ENCODE measurements around the gene ARFRP1.

The ARFRP1 gene

DNA sequence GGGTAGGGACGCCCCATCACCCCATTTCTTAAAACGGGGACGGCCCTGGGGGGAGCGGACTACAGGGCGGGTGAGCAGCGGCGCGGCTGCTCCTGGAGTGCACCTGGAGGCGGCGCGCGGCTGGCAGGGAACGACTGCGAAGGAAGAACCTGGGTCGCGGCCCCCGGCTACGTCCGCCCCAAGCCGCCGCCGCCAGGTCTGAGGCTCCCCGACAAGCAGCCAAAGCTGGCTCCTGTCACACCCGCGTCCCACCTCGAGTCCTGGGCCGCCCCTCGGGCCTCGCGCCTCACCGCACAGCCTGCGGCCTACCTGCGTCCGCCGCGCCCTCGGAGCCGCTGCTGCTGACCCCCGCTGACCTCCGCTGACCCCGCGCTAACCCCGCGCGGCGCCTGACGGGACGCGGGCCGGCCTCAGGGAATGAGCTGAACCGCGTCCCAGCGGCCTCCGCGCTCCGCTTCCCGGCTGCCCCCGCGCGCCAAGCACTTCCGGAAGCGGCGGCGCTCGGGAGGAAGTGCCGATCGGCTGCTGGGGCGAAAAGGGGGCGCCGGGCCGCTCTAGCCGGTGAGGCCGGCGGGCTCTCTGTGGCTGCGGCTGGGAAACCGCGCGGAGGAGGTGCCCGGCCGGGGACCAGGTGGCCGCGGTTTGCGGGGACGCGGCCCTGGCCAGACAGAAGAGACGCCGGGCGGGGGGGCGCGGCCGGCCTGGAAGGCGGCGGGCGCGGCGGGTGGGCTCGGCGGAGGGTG is at the start of gene ARFRP1, which contains the start of gene ZGPAT:
TSS of gene ARFRP1 (minus strand) at position 419 of the 743 bp plus-strand sequence. CDS start 885 bp downstream, outside the sequence.
TSS of gene ZGPAT (plus strand) at position 482 of the 743 bp plus-strand sequence. CDS start 542 bp downstream, outside the sequence.
- TF ChIP-seq, protein P1, sequence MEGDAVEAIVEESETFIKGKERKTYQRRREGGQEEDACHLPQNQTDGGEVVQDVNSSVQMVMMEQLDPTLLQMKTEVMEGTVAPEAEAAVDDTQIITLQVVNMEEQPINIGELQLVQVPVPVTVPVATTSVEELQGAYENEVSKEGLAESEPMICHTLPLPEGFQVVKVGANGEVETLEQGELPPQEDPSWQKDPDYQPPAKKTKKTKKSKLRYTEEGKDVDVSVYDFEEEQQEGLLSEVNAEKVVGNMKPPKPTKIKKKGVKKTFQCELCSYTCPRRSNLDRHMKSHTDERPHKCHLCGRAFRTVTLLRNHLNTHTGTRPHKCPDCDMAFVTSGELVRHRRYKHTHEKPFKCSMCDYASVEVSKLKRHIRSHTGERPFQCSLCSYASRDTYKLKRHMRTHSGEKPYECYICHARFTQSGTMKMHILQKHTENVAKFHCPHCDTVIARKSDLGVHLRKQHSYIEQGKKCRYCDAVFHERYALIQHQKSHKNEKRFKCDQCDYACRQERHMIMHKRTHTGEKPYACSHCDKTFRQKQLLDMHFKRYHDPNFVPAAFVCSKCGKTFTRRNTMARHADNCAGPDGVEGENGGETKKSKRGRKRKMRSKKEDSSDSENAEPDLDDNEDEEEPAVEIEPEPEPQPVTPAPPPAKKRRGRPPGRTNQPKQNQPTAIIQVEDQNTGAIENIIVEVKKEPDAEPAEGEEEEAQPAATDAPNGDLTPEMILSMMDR (IDR thresholded peaks at IDR 0.05): no peak
- TF ChIP-seq ZFX (IDR thresholded peaks at IDR 0.05; ENCODE audit: borderline replicate concordance): peak; percentile 98
- H3K27ac ChIP-seq: peak within 1 kb of the TSS; percentile 88

- TF ChIP-seq ZFX (IDR thresholded peaks at IDR 0.05; ENCODE audit: borderline replicate concordance): no peak
- TF ChIP-seq, protein P1 (IDR thresholded peaks at IDR 0.05): no peak
Measured at GRCh38 chr20:63756648-63756991, 48.8 kb upstream of the ARFRP1 start.

GRCh38 chr20:63755933-63756647 is 48.3 kb upstream of the ARFRP1 start:
- no peak overlapping the region for H3K27ac ChIP-seq
- TF ChIP-seq, protein P1 (IDR thresholded peaks at IDR 0.05): no peak
- no peak for TF ChIP-seq ZFX (IDR thresholded peaks at IDR 0.05; ENCODE audit: borderline replicate concordance)

More at GRCh38 chr20:63756648-63756991, 48.8 kb upstream of the ARFRP1 start:
- no peak overlapping the region for H3K27ac ChIP-seq

GRCh38 chr20:63754008-63754407 is 46.2 kb upstream of the ARFRP1 start:
- no peak overlapping the region for H3K27ac ChIP-seq
- TF ChIP-seq, protein P1 (IDR thresholded peaks at IDR 0.05): no peak
- TF ChIP-seq ZFX (IDR thresholded peaks at IDR 0.05; ENCODE audit: borderline replicate concordance): no peak

DNA sequence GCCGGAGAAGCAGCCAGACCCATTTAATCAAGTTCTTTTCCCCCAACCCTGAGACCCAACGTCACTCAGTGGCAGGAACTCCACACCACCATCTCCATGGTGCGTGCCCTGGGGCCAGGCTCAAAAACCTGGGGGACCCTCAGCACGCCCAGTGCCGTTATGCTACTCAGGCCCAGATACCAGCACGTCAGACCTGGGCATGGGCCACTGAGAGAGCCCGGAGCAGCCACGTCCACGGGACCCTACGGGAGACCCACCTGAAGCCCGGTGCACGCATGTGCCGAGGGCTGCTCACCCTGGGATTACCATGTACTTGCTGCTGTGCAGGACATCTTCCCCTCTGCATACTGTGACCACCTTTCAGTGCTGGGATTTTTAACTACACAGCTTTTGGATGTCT is 45.6 kb upstream of the ARFRP1 start:
- no peak for TF ChIP-seq ZFX (IDR thresholded peaks at IDR 0.05; ENCODE audit: borderline replicate concordance)
- TF ChIP-seq, protein P1 (IDR thresholded peaks at IDR 0.05): no peak
- no peak overlapping the region for H3K27ac ChIP-seq

DNA sequence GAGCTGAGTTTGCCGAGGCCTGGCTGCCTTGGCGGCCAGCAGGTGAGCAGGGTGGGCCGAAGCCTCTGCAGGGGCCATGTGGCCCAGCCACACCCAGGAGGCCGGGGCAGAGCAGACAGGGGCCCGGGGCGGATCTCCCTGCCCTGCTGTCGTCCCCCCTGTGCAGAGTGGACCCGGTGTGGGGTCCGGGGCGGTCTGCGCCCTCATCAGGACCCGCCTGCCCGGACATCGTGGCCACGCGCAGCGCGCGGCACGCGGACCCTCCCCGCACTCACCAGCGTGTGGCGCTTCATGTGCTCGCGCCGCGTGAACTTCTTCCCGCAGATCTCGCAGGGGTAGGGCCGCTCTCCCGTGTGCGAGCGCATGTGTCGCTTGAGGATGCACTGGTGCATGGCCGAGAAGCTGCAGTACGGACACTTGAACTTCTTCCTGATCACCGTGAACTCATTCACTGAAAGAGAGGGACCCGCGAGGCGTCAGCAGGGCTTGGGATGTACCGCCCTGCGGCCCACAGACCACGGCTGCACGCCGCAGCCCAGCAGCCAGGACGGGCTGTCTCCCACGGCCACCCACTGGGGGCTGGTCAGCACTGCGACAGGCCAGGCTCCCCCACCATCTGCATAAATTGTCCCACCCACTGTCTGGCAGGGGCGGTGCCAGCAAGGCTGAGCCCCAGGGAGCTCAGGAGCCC is 44.8 kb upstream of the ARFRP1 start:
- no peak for TF ChIP-seq ZFX (IDR thresholded peaks at IDR 0.05; ENCODE audit: borderline replicate concordance)
- TF ChIP-seq, protein P1 (IDR thresholded peaks at IDR 0.05): peak; percentile 34
- H3K27ac ChIP-seq: no peak overlapping the region
